NCI-H524 treated with DMSO at 0.1 percent for 48 hours (cell line): ENCODE measurements around the gene UBD.

Experiments used
- DNase-seq: peaks from one replicate; lab custom pipeline; 2025; lab: John Stamatoyannopoulos, UW

UBD gene

DNA sequence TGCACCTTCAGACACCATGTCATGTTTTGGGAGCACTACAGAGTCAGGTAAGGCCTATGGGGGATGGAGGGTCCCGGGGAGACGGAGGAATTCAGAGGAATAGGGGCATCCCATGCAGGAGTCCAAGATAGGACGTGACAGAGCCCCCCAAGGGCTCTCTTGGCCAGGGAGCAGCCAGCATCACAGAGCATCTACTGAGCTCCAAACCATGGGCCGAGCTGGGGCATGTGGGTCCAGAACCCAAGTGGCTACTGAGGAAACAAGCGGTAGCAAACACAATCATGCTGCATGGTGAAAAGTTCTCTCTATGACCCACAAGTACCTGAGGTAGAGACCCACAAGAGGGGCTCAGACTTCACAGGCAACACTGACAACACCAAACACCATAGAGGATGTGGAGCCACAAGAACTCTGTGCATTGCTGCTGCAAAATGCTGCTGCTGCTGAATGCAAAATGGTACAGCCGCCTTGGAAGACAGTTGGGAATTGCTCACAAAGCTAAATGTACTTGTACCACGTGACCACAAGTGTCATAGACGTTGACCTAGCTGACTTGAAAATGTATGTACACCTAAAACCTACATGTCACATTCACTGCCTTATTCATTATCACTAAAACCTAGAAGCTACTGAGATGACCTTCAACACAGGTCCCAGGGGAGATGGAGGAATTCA lies 38.4 kb downstream of the UBD start:
- DNase-seq, result no peak

DNA sequence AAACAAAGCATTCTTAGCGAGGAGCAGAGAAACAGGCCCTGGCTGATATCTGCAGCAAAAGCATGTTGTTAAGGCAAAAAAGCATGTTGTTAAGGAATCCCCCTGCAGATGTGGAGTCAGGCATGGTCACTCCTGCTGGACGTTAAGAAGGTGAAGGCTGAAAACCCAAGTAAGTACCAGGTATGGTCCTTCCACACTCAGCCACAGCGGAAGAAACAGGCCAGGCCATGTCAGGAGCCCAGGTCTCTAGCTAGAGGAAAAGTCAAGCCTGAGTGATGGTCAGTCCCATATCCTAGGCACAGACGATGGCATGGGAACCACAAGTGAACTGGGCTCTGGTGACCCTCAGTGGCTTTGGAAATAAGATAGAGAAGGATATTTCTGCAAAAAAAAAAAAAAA lies 39.3 kb downstream of the UBD start:
- no peak for DNase-seq

DNA sequence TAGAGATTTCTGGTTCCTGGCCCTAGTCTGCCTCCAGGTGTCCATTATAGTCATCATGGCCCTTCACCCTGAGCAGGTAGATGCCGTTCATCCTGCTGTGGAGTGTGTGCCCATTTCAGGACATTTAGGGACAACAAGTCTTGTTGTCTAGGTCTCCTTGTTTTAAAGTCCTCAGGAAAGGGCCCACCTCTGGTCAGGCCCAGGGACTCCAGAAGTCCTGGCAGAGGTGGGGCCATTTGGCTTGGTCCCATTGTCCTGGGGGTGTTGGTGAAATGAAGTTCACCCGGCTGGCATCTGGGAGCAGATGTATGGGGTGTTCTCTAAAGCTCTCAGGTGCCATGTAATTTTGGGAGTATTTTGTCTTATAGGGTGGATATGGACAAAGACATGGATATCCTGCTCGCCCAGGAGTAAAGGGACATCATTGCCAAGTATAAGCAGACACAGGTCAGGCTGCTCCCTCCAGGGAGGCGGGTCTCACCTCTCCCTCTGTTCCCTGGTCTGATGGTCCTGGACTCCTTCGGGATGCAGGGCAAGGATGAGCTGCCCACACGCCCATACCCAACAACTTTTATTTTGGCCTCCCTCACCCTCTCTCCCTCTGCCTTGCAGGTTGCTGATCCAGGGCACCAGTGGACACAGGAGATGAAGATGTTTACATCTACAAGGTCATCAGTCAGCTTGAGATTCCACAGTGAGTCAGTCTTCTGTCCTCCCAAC lies 40.1 kb downstream of the UBD start:
- DNase-seq, result no peak

DNA sequence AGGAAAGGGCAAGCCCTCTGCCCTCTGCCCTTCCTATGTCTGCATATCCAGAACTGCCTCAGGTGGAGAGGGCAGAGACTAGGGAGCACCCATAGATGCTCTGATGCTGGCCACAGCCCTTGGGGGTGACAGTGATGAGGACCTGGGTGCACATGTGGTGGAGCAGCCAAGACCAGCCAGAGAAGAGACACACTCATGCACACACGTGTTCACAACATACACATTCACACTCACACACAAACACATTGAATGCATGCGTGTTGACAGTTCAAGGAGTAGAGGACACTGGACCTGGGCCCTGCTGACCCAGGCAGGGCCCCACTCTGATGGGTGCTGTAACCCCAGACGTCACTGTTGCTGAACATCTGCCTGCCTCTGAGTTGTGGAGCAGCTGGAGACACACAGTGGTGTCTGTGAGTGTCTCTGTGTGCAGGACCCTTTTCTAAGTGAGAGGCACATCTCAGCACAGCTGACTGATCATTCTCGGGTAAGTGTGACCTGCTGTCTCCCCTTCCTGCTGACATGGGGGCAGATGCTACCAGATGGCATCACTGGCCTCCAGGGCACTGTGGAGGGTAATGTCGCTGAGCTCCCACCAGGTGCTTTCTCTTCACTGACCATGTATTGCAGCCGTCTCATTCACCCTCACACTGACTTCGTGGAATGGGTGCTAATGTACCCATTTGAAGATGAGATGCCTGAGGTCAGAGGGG lies 41.6 kb downstream of the UBD start:
- no peak for DNase-seq

DNA sequence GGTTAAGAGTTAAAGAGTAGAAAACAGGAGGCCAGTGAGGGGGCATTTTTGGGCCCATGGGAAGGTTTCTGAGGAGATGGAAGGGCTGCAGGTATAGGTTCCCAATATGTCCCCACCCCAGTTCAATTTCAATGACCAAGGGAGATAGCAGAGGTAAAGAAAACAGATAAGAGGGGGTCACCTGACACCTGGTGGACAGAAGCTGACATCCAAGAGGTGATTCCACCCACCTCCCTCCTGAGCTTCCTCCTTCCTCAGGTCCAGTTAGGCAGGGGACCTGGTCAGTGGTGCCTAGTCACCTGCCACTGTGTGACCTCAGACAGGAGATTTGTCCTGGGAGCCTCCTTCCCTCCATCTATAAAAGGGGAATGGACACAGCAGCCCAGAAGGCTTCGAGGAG lies 42.3 kb downstream of the UBD start:
- no peak for DNase-seq

DNA sequence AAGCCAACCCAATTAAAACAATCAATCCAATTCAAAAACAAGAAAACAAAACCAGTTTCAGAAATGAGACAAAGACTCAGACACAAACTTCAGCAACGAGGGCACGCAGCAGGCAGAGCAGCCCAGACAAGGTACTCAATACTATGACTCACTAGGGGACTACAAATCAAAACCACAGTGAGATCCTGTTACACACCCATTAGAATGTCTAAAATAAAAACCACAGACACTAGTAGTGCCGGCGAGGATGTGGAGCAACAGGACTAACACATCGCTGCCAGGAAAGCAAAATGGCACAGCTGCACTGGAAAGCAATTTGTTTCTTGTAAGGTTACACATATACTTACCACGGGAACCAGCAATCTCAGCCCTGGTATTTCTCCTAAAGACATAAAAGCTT lies 43.4 kb downstream of the UBD start:
- no peak for DNase-seq

DNA sequence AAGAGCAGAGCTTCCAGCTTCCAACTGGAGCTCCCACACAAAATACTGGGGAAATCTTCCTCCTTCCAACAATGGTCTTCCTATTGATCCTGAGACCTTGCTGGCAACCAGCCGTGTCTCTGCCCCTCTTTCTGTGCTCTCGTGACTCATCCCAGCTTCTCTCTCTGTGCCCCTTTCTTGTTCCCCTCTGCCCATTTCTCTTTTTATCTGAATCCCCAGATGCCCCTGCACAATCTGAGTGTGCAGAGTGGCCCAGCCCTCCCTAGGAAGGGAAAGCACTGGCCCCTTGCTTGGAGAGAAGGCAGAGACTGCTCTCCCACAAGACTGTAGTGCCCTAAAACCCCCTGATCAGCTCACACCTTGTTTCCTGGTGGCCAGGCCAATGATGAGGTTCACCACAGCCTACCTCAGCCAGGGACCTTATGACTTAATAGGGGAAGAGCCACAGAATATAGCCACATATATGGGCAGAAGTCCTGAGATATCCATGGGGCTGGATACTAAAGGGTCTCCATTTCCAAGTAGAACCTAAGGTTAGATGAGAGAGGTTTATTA lies 48.7 kb downstream of the UBD start:
- DNase-seq, result no peak

DNA sequence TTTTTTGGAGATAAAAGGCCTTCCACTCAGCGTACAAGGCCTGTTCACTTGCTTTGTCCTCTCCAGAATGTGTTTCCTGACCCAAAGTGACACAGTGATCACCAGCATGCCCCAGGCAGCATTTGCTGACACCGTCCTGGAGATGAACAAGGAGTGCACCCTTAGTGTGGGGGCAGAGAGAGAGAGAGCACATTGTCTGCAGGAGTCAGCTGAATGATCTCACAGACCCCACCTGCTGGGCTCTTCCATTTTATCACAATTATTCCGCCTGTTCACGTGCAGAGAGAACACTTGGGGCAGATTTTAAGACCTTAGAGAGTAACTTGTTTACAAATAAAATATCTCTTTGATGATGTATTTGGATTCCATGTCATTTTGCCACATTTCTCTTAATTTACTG lies 49.3 kb downstream of the UBD start:
- DNase-seq, result no peak

DNA sequence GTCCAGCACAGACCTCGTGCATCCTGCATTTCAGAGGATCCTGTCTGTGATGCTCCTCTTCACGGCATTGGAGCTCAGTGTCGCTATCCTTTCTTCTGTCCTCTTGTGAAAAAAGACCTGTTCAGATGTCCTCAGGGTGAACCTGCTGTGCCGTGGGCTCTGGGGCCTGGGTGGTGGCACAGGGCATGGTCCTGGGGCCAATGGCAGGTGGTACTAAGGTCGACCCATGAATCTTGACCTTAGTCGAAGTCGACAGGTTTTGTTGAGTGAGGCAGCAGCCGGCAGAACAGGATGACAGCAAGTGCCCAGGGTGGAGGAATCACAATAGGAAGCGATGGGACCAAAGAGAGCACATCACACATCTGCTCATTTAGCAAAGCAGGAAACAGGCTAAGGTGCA lies 49.8 kb downstream of the UBD start:
- DNase-seq, result no peak

DNA sequence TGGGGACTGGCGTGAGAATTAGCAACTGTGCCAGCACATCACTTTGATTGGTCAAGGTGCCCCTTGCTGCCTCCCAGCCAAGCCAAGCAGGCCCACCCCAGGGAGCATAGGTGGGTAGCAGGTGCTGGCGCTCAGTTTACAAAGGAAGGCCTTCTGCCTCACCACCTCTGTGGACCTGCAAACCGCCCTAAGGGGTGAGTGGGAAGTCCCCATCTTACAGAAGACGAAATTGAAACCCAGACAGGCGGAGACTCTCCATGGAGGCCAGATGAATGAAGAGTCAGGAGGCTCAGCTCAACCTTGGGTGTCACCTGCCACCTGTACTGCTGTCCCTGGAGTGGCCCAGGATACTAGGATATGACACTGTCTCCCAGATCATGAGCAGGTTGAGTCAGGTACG lies 50.3 kb downstream of the UBD start:
- no peak for DNase-seq

DNA sequence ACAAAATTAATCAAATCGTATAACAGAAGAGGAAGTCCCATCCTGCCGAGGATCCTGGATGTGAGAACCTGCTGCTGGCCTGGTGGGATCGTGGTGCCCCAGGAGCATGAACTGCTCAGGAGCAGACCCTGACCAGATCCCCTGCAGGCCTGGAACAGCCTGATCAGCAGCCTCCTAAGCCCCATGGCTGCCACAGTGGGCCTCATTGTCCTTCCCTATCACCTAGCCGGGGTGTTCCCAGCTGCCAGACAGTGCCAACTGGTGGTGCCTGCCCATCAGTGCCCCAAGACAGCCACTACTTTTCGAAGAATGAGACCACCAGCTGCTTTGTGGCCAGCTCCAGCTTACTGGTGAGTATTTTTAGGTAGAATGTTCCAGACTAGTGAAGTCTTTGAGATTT lies 52.2 kb downstream of the UBD start:
- no peak for DNase-seq

DNA sequence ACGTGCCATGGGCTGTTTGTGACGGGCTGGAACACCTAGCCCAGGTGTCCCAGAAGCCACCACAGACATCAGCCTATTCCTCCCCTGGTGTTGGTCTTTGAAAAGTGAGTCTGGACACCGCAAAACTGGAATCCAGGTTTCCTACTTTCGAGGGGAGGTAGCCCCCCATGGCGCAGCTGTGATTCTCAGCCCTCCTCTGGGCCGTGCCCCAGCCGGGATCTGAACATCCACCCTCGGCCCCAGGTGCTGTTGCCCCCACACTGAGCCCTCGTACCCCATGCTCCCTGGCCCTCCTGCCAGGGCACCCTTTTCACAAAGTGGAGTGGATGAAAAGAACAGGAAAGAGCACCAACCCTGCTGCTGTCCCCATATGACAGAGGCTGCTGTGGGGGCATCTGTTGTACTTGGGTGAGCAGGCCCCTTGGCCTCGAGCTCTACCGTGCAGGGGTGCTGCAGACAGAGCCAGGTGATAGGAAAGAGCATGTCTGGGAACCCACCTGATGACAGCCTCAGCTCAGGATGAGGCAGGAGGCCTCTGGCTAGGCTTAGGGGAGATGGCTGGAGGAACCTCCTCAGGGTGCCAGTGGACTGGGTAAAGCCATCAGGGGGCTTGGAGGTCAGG lies 53.0 kb downstream of the UBD start:
- no peak for DNase-seq

DNA sequence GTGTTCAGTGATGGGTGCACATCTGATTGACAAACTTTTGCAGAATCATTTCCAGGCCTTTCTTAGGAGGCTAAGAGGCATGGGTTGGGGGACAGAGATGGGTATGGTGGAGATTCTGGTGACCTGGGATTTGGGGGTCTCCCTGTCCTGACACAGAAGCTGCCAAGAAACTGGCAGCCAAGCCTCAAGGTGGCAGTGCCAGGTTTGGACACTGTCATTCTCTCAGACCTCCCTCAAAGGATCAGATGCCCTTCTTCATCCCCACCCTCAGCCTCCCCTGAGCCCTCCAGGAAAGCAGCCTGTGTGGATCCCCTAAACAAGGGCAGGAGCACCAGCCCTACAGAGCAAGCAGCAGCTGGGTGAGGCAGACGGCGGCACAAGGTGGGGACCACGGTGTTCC lies 53.7 kb downstream of the UBD start:
- DNase-seq, result no peak
